Measurements from ENCODE around the gene UCN2.

Gene UCN2

DNA sequence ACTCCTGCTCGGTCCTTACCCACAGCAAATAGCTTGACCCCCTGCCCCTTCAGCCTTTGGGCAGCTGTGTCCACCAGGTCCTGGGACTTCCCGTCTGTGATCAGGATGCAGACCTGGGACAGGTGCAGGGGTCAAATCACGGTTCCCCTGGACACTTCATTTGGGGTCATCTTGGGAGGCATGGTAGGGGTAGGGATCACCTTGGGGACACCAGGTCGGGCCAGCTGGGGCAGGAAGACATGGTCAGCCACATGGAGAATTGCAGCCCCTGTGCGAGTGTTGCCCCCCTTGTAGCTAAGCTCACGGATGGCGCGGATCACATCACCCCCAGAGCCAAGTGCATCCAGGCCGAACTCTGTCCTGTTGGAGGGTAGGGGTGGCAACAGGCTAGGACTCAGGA, 29.8 kb upstream of the UCN2 start:
- H3F3A ChIP-seq (ENCODE audit: low read depth): no peaks in the 10 kb centered on the region
- H4K20me1 ChIP-seq (ENCODE audit: insufficient read depth, low read length, poor library complexity, severe bottlenecking): no peaks in the 10 kb centered on the region
- no peaks in the 10 kb centered on the region for H3K27me3 ChIP-seq (ENCODE audit: insufficient read depth, low read length, poor library complexity, severe bottlenecking)
- no peak overlapping the region for H2AFZ ChIP-seq (ENCODE audit: low read length)
- no peak for TF ChIP-seq EZH2phosphoT487 (IDR thresholded peaks at IDR 0.05; ENCODE audit: borderline replicate concordance)
- TF ChIP-seq, protein P1, sequence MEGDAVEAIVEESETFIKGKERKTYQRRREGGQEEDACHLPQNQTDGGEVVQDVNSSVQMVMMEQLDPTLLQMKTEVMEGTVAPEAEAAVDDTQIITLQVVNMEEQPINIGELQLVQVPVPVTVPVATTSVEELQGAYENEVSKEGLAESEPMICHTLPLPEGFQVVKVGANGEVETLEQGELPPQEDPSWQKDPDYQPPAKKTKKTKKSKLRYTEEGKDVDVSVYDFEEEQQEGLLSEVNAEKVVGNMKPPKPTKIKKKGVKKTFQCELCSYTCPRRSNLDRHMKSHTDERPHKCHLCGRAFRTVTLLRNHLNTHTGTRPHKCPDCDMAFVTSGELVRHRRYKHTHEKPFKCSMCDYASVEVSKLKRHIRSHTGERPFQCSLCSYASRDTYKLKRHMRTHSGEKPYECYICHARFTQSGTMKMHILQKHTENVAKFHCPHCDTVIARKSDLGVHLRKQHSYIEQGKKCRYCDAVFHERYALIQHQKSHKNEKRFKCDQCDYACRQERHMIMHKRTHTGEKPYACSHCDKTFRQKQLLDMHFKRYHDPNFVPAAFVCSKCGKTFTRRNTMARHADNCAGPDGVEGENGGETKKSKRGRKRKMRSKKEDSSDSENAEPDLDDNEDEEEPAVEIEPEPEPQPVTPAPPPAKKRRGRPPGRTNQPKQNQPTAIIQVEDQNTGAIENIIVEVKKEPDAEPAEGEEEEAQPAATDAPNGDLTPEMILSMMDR (conservative IDR thresholded peaks at IDR 0.05; ENCODE audit: low read length): no peak
- no peaks in the 10 kb centered on the region for H3K9me3 ChIP-seq (ENCODE audit: insufficient read depth, low read depth, low read length)
- no peak overlapping the region for H3K4me3 ChIP-seq (ENCODE audit: low read length, poor library complexity, severe bottlenecking)
- peaks cover 4% of the 10 kb centered on the region; the same call in 1 of the 2 replicates for H3K36me3 ChIP-seq (ENCODE audit: insufficient read depth, low read length)
- no peak overlapping the region for H3K4me2 ChIP-seq (ENCODE audit: low read depth, low read length, poor library complexity, severe bottlenecking)
- H3K9ac ChIP-seq (ENCODE audit: low read depth, low read length, poor library complexity, severe bottlenecking): no peak overlapping the region
- H3K4me1 ChIP-seq (ENCODE audit: insufficient read depth, low read length, poor library complexity, severe bottlenecking): no peaks in the 10 kb centered on the region
- H3K79me2 ChIP-seq (ENCODE audit: insufficient read depth, low read length): no peaks in the 10 kb centered on the region
- H3K9me2 ChIP-seq (replicated peaks; ENCODE audit: low read depth, low read length): no peaks in the 10 kb centered on the region

DNA sequence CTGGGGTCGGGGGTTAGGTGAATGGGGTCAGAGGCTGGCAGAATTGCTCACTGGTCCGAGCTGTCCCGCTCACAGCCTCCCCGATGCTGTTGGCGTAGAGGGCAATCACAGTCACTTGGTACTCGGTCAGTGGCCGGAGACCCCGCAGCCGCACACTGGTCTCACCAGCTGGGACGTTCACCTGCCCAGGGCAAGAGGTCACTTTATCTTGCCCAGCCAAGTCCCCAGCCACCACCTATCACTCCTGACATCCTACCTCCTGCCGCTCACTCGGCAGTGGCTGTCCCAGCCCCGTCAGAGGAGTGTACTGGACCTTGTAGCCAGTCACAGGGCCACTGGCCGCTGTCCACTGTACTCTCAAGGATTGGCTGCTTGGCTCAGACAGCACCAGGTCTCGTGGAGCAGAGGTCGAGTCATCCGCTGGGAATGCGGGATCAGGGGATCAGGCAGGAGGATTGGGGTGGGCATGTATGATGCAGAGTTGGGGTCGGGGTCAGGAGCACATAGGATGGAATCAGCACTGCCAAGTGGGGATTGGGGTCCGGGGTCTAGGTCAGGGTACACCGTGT, 29.0 kb upstream of the UCN2 start:
- H3K9me3 ChIP-seq (ENCODE audit: insufficient read depth, low read depth, low read length): no peaks in the 10 kb centered on the region
- TF ChIP-seq, protein P1 (conservative IDR thresholded peaks at IDR 0.05; ENCODE audit: low read length): no peak
- H3K27me3 ChIP-seq (ENCODE audit: insufficient read depth, low read length, poor library complexity, severe bottlenecking): no peaks in the 10 kb centered on the region
- H2AFZ ChIP-seq (ENCODE audit: low read length): no peak overlapping the region
- H3F3A ChIP-seq (ENCODE audit: low read depth): no peaks in the 10 kb centered on the region
- H3K4me1 ChIP-seq (ENCODE audit: insufficient read depth, low read length, poor library complexity, severe bottlenecking): no peaks in the 10 kb centered on the region
- no peak overlapping the region for H3K9ac ChIP-seq (ENCODE audit: low read depth, low read length, poor library complexity, severe bottlenecking)
- H3K4me2 ChIP-seq (ENCODE audit: low read depth, low read length, poor library complexity, severe bottlenecking): no peak overlapping the region
- no peak overlapping the region for H3K4me3 ChIP-seq (ENCODE audit: low read length, poor library complexity, severe bottlenecking)
- no peaks in the 10 kb centered on the region for H3K9me2 ChIP-seq (replicated peaks; ENCODE audit: low read depth, low read length)
- H3K79me2 ChIP-seq (ENCODE audit: insufficient read depth, low read length): no peaks in the 10 kb centered on the region
- no peaks in the 10 kb centered on the region for H3K36me3 ChIP-seq (ENCODE audit: insufficient read depth, low read length)
- no peaks in the 10 kb centered on the region for H4K20me1 ChIP-seq (ENCODE audit: insufficient read depth, low read length, poor library complexity, severe bottlenecking)

DNA sequence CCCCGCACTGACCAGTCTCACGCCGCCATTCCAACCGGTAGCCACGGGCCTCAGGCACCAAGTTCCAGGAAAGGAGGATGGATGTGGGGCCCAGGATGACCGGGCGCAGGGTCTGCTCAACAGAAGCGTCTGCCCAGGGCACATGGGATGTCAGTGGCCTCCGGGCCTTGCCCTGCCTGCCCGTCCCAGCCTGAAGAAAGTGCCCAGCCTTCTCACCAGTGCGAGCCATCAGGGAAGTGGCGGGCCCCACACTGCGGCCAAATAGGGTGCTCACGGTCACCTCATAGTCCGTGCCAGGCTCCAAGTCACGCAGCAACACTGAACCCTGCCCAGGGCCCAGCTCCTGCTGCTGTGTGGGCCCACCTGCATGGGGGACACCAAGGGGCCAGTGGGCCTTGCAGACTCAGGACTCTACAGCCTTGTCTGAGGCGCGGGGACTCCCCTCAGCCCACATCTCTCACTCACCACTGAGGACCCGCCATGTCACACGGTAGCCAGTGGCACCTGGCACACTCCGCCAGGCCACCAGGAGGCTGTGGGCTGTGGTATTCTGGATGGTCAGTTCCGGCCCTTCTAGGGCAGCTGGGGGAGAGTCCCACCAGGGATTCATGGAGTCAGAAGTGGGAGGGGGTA, 28.4 kb upstream of the UCN2 start:
- TF ChIP-seq EZH2phosphoT487 (IDR thresholded peaks at IDR 0.05; ENCODE audit: borderline replicate concordance): no peak
- TF ChIP-seq, protein P1 (conservative IDR thresholded peaks at IDR 0.05; ENCODE audit: low read length): no peak
- H3F3A ChIP-seq (ENCODE audit: low read depth): no peaks in the 10 kb centered on the region
- H3K9ac ChIP-seq (ENCODE audit: low read depth, low read length, poor library complexity, severe bottlenecking): no peak overlapping the region
- no peak overlapping the region for H3K4me2 ChIP-seq (ENCODE audit: low read depth, low read length, poor library complexity, severe bottlenecking)
- no peak overlapping the region for H2AFZ ChIP-seq (ENCODE audit: low read length)
- H3K9me3 ChIP-seq (ENCODE audit: insufficient read depth, low read depth, low read length): no peaks in the 10 kb centered on the region
- H3K9me2 ChIP-seq (replicated peaks; ENCODE audit: low read depth, low read length): no peaks in the 10 kb centered on the region
- H3K4me3 ChIP-seq (ENCODE audit: low read length, poor library complexity, severe bottlenecking): no peak overlapping the region
- H4K20me1 ChIP-seq (ENCODE audit: insufficient read depth, low read length, poor library complexity, severe bottlenecking): no peaks in the 10 kb centered on the region
- no peaks in the 10 kb centered on the region for H3K27me3 ChIP-seq (ENCODE audit: insufficient read depth, low read length, poor library complexity, severe bottlenecking)
- no peaks in the 10 kb centered on the region for H3K36me3 ChIP-seq (ENCODE audit: insufficient read depth, low read length)
- H3K79me2 ChIP-seq (ENCODE audit: insufficient read depth, low read length): no peaks in the 10 kb centered on the region
- H3K4me1 ChIP-seq (ENCODE audit: insufficient read depth, low read length, poor library complexity, severe bottlenecking): no peaks in the 10 kb centered on the region
